Breast epithelium (tissue), 4 donors: Measurements from ENCODE around the gene DUOXA2. TPM values are rescaled to one million over a fixed set of nuclear protein-coding genes. Genes with fewer than 3 reads are reported as not detected.
A peak's percentile ranks its signal among the peaks of the same experiment; 100 is the strongest.

Source experiments
- DNase-seq, 2 donors: peaks; one replicate each; pipeline ENCODE4 v3.0.0-alpha.2; 2019; ENCODE audit warnings: low spot score in 2 of 2
- H3K27ac ChIP-seq, 2 donors: fragments of 200-600 bp; sonication (generic) in 1 of 2; one replicate each; pipeline ENCODE4 v1.5.1; 2016 to 2019; ENCODE audit warnings: mild to moderate bottlenecking in 1 of 2
- H3K27me3 ChIP-seq, 2 donors: fragments of 200-600 bp; sonication (generic) in 1 of 2; one replicate each; pipeline versions ENCODE4 v1.5.1 to v1.6.0; 2017 to 2019; ENCODE audit warnings: control low read depth in 1 of 2, mild to moderate bottlenecking in 1 of 2
- H3K36me3 ChIP-seq: fragments of 200-600 bp; one replicate; pipeline ENCODE4 v1.5.1; 2019
- H3K4me1 ChIP-seq, 2 donors: fragments of 200-600 bp; sonication (generic); one replicate each; pipeline ENCODE4 v1.5.1; 2016 to 2019; ENCODE audit warnings: control low read depth in 1 of 2
- H3K4me3 ChIP-seq, 3 donors: fragments of 200-600 bp; sonication (generic); 1 replicate in 2 of 3; 2 replicates in 1 of 3; pipeline ENCODE4 v1.5.1; 2016 to 2019; ENCODE audit warnings: mild to moderate bottlenecking in 3 of 3, moderate library complexity in 2 of 3
- H3K9me3 ChIP-seq, 2 donors: fragments of 200-600 bp; sonication (generic) in 1 of 2; one replicate each; pipeline ENCODE4 v1.5.1; 2016 to 2019; ENCODE audit warnings: control low read depth in 1 of 2
- POLR2A ChIP-seq: fragments of 450-650 bp; IDR thresholded peaks from one replicate; pipeline ENCODE4 v1.6.1; 2016; ENCODE audit warnings: antibody characterized with exemption, mild to moderate bottlenecking, moderate library complexity
- POLR2AphosphoS5 ChIP-seq, 3 donors: sonication (generic); formaldehyde crosslinking; IDR thresholded peaks; one replicate each; pipeline ENCODE4 v1.6.1; 2017; ENCODE audit warnings: antibody characterized with exemption in 3 of 3
- intact Hi-C: fragments of 100-400 bp; cut with DNase I; formaldehyde crosslinking; loops from one replicate; pipeline ENCODE4 v1.15.1; 2023; ENCODE audit warnings: low total_unique reads
- total RNA-seq, 3 donors: library from RNA; depleted of rRNA; stranded (reverse); fragments of >200 nt; gene quantifications; one replicate each; pipeline ENCODE4 v1.1.0, GENCODE V29; 2016
- TF ChIP-seq, protein P1 (sequence below), 3 donors: fragments of 450-650 bp; IDR thresholded peaks; one replicate each; pipeline ENCODE4 v1.5.1; 2016 to 2017; ENCODE audit warnings: antibody characterized with exemption in 3 of 3, mild to moderate bottlenecking in 3 of 3, moderate library complexity in 3 of 3

The DUOXA2 gene
- total RNA-seq, 3 donors from 2014 or later, result 0.33 TPM; not detected in 2

DNA sequence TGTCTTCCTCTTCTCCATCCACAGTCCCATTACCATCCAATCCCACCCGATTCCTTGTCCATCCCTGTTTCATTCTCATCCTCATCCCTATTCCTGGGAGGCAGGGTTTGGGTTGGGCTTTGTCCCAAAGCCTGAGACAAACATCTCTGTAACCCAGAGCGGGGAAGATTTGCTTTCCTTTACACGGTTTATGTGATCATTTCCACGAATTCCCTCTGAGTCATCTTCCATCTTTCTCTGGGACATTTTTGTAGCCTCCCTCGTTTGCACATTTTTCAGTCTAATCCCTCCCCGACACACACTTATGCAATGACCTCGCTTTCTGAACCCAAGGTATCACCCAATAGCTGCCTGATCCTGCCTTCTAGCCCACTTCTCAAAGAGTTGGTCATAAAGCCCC is 23.0 kb upstream of the DUOXA2 start:
- TF ChIP-seq POLR2AphosphoS5 (IDR thresholded peaks at IDR 0.05), result no peak
- TF ChIP-seq, protein P1, sequence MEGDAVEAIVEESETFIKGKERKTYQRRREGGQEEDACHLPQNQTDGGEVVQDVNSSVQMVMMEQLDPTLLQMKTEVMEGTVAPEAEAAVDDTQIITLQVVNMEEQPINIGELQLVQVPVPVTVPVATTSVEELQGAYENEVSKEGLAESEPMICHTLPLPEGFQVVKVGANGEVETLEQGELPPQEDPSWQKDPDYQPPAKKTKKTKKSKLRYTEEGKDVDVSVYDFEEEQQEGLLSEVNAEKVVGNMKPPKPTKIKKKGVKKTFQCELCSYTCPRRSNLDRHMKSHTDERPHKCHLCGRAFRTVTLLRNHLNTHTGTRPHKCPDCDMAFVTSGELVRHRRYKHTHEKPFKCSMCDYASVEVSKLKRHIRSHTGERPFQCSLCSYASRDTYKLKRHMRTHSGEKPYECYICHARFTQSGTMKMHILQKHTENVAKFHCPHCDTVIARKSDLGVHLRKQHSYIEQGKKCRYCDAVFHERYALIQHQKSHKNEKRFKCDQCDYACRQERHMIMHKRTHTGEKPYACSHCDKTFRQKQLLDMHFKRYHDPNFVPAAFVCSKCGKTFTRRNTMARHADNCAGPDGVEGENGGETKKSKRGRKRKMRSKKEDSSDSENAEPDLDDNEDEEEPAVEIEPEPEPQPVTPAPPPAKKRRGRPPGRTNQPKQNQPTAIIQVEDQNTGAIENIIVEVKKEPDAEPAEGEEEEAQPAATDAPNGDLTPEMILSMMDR (IDR thresholded peaks at IDR 0.05), result no peak
- TF ChIP-seq POLR2A, result no peak
- peaks cover 0 to 4% of the 10 kb centered on the region in 2 donors for H3K27me3 ChIP-seq
- no peaks in the 10 kb centered on the region for H3K9me3 ChIP-seq
- intact Hi-C loops, result no loop called here
- H3K4me1 ChIP-seq, result no peaks in the 10 kb centered on the region
- no peak for DNase-seq
- no peak overlapping the region for H3K4me3 ChIP-seq
- H3K27ac ChIP-seq, result no peak overlapping the region
- no peaks in the 10 kb centered on the region for H3K36me3 ChIP-seq

DNA sequence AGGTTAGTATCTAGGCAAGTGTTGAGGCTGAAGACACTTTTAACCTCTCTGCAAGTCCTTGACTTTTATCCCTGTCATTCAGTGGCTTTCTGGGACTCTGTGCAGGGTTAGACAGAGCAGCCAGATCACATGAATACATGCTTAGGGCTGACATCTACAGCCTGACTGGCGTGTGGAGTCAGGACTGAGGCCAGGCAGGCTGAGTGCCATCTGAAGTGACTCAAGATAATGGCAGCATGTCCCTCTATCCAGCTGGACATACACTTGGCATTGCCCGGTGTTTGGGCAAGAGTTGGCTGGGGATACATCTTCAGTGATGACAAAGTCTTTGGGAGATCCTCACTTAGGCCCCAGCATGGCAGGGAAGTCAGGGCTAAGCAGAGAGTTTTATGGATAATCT is 22.6 kb upstream of the DUOXA2 start:
- no peaks in the 10 kb centered on the region for H3K9me3 ChIP-seq
- no peak for DNase-seq
- H3K4me3 ChIP-seq, result no peak overlapping the region
- H3K27me3 ChIP-seq, result peaks cover 0 to 4% of the 10 kb centered on the region in 2 donors
- no peak for TF ChIP-seq POLR2A
- TF ChIP-seq, protein P1 (IDR thresholded peaks at IDR 0.05), result no peak
- TF ChIP-seq POLR2AphosphoS5 (IDR thresholded peaks at IDR 0.05), result no peak
- H3K27ac ChIP-seq, result no peak overlapping the region
- H3K36me3 ChIP-seq, result no peaks in the 10 kb centered on the region
- H3K4me1 ChIP-seq, result no peaks in the 10 kb centered on the region
- intact Hi-C loops, result no loop called here

DNA sequence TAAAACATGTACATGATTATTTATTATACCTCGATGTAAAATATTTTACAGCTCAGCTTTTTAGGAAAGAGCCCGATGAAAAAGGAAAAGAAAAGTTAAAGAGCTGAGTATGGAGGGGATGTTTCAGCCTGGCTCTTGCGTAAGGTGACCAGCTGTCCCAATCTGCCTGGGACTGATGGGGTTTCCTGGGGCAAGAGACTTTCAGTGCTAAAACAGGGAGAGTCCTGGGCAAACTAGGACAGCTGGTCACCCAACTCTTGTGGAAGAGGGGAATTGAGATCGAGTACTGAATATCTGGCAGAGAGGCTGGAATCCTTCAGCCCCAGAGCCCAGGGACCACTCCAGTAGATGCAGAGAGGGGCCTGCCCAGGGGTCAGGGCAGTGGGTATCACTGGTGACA is 21.1 kb upstream of the DUOXA2 start:
- no peak for TF ChIP-seq POLR2AphosphoS5 (IDR thresholded peaks at IDR 0.05)
- intact Hi-C loops, result no loop called here
- Histone ChIP-seq H3K4me3 (no peak overlapping the region), H3K27ac (no peak overlapping the region), H3K9me3 (no peaks in the 10 kb centered on the region), H3K4me1 (no peaks in the 10 kb centered on the region), H3K36me3 (no peaks in the 10 kb centered on the region), H3K27me3 (peaks cover 0 to 4% of the 10 kb centered on the region in 2 donors)
- DNase-seq, result no peak

DNA sequence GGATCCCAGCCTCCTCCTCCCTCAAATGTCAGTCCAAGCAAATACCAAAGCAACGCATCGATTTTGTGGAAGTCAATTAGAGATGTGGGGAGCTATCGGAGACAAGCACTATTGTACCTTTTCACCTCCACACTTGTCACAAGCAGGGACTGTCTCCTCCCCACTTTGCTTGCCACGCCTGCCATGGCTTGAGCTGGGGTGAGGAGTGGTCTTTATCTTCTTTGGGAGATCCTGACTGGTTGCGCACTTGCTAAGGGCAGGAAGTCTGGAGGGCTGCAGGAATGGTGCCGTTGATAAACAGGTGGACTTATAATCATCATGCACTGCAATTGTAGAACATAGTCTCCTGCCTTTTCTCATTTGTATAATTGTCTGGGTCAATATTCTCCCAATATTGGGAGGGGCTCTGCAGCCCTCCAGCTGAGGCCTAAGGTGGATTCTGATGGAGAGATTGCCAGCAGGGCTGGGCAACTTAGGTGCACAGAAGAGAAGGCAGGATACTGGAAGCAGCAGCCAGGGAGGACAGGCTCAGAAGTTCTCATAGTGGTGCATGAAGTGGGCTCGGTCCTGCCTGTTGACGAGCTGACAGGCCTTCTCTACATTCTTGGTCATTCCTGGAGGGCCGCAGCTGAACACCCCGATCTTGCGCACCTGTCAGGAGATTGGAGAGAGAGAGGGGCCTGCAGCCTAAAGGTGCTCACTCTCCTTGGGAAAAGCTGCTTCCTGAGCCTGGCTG is 20.3 kb upstream of the DUOXA2 start:
- intact Hi-C loops, result no loop called here
- Histone ChIP-seq H3K27ac (no peak overlapping the region), H3K4me3 (no peak overlapping the region), H3K36me3 (no peaks in the 10 kb centered on the region), H3K4me1 (no peaks in the 10 kb centered on the region), H3K9me3 (no peaks in the 10 kb centered on the region), H3K27me3 (peaks cover 0 to 4% of the 10 kb centered on the region in 2 donors)
- DNase-seq, result peak in 1 of 2 donors; percentile 14
- TF ChIP-seq POLR2AphosphoS5 (IDR thresholded peaks at IDR 0.05) (no peak), POLR2A (no peak)
- TF ChIP-seq, protein P1 (IDR thresholded peaks at IDR 0.05), result no peak

DNA sequence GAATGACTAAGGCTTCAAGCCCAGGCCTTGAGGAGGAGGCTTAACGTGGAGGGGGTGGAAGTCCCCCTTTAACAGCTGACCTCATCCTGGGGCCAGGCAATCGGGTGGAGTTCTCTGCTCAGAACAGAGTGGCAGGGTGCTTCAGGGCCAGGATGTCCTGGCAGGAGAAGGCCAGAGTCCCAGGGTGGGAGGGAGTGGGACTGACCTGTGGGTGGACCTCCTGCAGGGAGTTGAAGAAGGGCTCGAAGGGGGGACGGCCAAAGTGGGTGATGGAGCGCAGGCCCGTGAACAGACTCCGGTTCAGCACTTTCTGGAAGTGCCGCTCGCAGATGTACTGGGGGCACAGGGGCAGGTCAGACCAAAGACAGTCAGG is 19.8 kb upstream of the DUOXA2 start:
- Histone ChIP-seq H3K27ac (no peak overlapping the region), H3K4me3 (no peak overlapping the region), H3K36me3 (no peaks in the 10 kb centered on the region), H3K9me3 (no peaks in the 10 kb centered on the region), H3K27me3 (peaks cover 0 to 4% of the 10 kb centered on the region in 2 donors), H3K4me1 (no peaks in the 10 kb centered on the region)
- intact Hi-C loops, result no loop called here
- TF ChIP-seq POLR2A (no peak), POLR2AphosphoS5 (IDR thresholded peaks at IDR 0.05) (no peak)
- TF ChIP-seq, protein P1 (IDR thresholded peaks at IDR 0.05), result no peak
- DNase-seq, result peak in 1 of 2 donors; percentile 48
